ENCODE data around the gene RNF220. TPM values are rescaled to one million over a fixed set of nuclear protein-coding genes. Genes with fewer than 3 reads are reported as not detected.

RNF220 gene
- total RNA-seq, 2 donors from 2014 or later, result 66.0 to 71.2 TPM

DNA sequence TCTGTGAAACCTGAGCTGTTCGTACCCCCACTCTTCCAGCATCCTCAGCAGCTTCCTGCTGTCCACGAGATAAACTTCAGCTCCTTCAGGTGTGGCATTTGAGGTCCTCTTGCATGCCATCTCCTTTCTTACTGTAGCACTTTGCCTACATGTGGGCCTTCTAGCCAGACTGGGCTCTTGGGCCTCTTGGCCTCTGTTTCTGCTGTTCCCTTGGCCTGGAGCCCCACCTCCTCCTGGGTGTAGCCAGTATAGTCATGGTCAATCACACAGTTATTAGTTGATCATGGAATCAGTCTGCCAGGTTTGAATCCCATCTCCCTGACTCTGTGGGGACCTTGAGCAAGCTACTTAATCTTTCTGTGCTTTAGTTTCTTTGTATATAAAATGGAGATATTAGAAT is 242.8 kb downstream of the RNF220 start:
- Mint-ChIP-seq H3K4me3 (no peak overlapping the region), H3K27ac (peak overlapping the region in 1 of 2 donors; percentile 18), H3K36me3 (peaks cover 6% of the 10 kb centered on the region), H3K27me3 (no peaks in the 10 kb centered on the region), H3K9me3 (no peaks in the 10 kb centered on the region), H3K4me1 (ENCODE audit: low read depth in 2 of 2) (peaks cover 0 to 9% of the 10 kb centered on the region in 2 donors)
- DNase-seq (ENCODE audit: low spot score) (no peak), ATAC-seq (no peak)

DNA sequence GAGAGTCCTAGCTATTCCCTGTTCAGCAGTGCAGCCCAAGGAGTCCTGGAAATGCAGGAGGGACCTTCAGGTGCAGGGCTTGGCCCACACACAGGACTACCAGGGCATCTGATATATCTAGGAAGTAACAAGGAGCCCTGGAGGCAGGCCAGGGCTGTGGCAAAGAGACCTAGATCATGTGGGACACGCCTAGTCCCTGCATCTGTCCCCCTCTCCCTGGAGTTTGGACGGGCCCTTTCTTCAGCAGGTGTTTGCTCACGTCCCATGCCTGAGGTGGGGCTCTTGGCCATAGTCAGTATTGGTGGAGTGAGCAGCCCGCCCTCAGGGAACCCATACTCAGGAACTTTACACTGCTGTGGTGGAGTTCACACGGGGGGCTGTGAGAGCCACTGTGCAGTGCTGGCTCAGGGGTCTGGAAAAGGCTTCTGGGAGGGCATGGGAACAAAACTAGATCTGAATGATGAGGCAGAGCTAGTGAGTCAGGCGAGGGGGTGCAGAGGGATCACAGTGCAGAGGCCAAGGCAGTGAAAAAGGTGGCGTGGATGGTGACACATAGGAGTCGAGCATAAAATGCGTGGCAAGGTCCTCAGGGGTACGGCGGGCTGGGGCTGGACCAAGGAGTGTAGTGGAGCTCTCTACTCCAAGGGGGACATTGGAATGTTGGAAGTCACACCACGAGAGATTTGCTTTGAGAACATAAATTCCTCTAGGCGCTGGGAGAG is 243.6 kb downstream of the RNF220 start:
- ATAC-seq, result no peak
- Mint-ChIP-seq H3K9me3 (no peaks in the 10 kb centered on the region), H3K27ac (no peak overlapping the region), H3K4me1 (ENCODE audit: low read depth in 2 of 2) (peaks cover 0 to 4% of the 10 kb centered on the region in 2 donors), H3K27me3 (no peaks in the 10 kb centered on the region), H3K4me3 (no peak overlapping the region), H3K36me3 (peaks cover 6% of the 10 kb centered on the region)
- DNase-seq (ENCODE audit: low spot score), result peak; percentile 37

DNA sequence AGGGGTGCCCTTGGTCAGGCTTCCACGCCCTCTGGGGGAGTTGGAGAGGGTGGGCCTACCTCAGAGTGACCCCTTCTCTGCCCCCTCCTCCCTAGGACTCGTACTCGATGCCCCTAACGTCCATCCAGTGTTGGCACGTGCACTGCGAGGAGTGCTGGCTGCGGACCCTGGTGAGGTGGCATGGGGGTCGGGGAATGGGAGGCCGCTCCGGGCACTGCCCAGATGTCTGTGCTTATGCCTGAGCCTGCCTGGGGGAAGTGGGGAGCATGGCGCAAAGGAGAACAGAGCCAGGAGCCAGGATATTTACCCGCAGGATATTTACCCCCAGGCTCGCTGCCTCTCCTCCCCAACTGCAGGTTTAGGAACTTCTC is 244.7 kb downstream of the RNF220 start:
- ATAC-seq (no peak), DNase-seq (ENCODE audit: low spot score) (no peak)
- no peak overlapping the region for H3K27ac Mint-ChIP-seq
- peaks cover 6% of the 10 kb centered on the region for H3K36me3 Mint-ChIP-seq
- no peaks in the 10 kb centered on the region for H3K9me3 Mint-ChIP-seq
- no peaks in the 10 kb centered on the region for H3K27me3 Mint-ChIP-seq
- no peak overlapping the region for H3K4me3 Mint-ChIP-seq
- peaks cover 0 to 4% of the 10 kb centered on the region in 2 donors for H3K4me1 Mint-ChIP-seq (ENCODE audit: low read depth in 2 of 2)

DNA sequence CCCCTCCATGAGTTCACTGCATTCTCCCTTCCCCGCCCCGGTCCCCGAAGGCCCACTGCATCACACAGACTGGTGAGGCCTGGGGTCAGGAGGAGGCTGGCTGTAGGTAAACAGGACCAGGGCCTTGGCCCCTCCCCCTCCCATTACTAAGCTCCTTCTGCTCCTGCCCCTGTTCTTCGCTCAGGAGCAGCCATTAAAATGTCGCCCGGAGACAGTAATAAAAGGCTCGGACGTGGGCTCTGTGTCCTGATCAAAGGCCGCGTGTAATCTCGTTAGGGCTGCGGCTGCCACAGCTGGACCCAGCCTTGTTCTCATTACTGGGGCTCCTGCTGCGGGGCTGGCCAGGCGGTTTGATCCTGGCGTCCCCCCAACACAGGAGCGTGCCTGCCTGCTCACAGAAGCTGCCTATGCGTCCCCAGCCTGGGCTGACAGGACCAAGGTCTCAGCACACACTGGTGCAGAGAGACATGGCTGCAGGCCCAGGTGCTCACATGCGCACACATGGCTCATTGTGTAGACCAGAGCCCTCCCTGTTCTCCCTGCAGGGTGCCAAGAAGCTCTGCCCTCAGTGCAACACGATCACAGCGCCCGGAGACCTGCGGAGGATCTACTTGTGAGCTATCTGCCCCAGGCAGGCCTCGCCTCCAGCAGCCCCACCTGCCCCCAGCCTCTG is 245.2 kb downstream of the RNF220 start:
- Mint-ChIP-seq H3K36me3 (peaks cover 6% of the 10 kb centered on the region), H3K27me3 (no peaks in the 10 kb centered on the region), H3K9me3 (no peaks in the 10 kb centered on the region), H3K4me3 (no peak overlapping the region), H3K27ac (no peak overlapping the region), H3K4me1 (ENCODE audit: low read depth in 2 of 2) (peaks cover 0 to 4% of the 10 kb centered on the region in 2 donors)
- ATAC-seq (no peak), DNase-seq (ENCODE audit: low spot score) (no peak)

DNA sequence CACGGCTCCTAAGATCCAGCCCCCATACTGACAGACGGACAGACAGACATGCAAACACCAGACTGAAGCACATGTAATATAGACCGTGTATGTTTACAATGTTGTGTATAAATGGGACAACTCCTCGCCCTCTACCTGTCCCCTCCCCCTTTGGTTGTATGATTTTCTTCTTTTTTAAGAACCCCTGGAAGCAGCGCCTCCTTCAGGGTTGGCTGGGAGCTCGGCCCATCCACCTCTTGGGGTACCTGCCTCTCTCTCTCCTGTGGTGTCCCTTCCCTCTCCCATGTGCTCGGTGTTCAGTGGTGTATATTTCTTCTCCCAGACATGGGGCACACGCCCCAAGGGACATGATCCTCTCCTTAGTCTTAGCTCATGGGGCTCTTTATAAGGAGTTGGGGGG is 246.0 kb downstream of the RNF220 start:
- H3K9me3 Mint-ChIP-seq, result no peaks in the 10 kb centered on the region
- H3K4me1 Mint-ChIP-seq (ENCODE audit: low read depth in 2 of 2), result peaks cover 0 to 4% of the 10 kb centered on the region in 2 donors
- no peak for ATAC-seq
- H3K4me3 Mint-ChIP-seq, result no peak overlapping the region
- DNase-seq (ENCODE audit: low spot score), result no peak
- peaks cover 6% of the 10 kb centered on the region for H3K36me3 Mint-ChIP-seq
- H3K27ac Mint-ChIP-seq, result no peak overlapping the region
- H3K27me3 Mint-ChIP-seq, result no peaks in the 10 kb centered on the region

DNA sequence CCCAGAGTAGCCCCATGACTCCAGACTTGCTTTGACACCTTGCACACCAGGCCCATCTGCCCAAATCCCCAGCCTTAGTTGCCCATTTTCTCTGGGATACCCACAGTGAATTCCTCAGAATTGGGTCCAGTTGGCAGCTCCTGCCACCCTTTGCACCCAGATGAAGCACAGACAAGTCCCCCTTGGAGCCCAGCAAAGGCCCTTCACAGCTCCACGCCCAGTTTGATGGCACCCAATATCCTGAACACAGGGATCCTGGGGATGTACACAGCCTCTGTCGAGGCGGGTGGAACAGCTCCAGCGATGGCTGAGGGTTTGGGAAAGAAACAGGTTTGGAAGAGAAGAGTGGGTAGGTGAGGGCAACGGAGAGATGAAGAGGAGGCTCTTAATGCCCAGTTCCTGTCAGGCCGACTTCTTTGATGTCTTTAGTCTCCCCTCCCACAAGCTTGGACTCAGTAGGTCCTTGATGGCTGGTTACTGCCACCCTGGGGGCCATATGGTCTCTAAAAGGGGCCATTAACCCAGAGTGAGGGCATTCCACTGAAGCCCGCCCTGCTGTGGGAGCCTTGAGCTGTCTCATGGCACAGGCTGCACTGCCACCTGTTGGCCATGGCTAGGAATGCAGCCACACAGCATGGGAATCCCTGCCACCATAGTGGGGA is 247.5 kb downstream of the RNF220 start:
- ATAC-seq (peak; percentile 85), DNase-seq (ENCODE audit: low spot score) (peak; percentile 84)
- Mint-ChIP-seq H3K27me3 (no peaks in the 10 kb centered on the region), H3K9me3 (no peaks in the 10 kb centered on the region), H3K36me3 (peaks cover 6% of the 10 kb centered on the region), H3K4me1 (ENCODE audit: low read depth in 2 of 2) (peaks cover 0 to 4% of the 10 kb centered on the region in 2 donors), H3K4me3 (no peak overlapping the region), H3K27ac (peak overlapping the region in 1 of 2 donors; percentile 45)

DNA sequence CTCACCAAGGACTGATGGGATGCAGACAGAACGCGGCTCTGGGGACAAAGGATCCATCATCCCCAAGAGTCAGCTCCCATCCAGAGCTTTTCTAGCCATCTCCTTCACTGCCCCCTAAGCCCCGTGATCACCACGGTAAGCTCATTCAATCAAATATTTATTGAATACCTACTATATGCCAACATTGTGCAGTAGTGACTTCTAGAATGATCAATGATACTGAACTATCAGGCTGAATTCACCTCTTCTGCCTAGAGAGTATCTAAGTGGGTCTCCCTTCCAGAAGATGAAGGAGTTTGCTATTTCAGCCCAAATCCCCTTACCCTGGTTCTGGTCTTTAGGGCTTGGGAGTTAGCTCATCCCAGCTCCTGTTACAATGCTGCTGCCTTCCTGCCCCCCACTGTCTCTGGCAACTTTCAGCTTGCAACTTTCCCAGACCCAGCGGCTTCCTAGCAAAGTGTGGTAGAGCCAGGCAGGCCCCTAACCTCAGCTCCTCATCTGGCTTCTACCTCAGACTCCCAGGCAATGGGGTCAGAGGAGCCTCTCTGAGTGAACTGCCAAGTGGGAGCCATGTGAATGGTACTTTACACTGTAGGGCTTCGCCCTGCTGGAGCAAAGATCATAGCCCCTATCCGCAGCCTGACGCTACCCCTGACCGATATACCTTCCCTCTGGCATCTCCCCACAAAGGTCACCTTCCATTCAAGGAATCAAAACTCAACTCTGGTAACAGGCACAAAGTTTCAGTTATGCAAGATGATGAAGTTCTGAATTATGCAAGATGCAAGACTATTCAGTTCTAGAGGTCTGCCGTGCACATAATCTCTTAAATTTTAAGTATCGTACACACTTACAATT is 248.3 kb downstream of the RNF220 start:
- Mint-ChIP-seq H3K9me3 (no peaks in the 10 kb centered on the region), H3K4me1 (ENCODE audit: low read depth in 2 of 2) (peaks cover 0 to 4% of the 10 kb centered on the region in 2 donors), H3K27me3 (no peaks in the 10 kb centered on the region), H3K27ac (no peak overlapping the region), H3K36me3 (peaks cover 6% of the 10 kb centered on the region), H3K4me3 (no peak overlapping the region)
- ATAC-seq (no peak), DNase-seq (ENCODE audit: low spot score) (peak; percentile 26)

DNA sequence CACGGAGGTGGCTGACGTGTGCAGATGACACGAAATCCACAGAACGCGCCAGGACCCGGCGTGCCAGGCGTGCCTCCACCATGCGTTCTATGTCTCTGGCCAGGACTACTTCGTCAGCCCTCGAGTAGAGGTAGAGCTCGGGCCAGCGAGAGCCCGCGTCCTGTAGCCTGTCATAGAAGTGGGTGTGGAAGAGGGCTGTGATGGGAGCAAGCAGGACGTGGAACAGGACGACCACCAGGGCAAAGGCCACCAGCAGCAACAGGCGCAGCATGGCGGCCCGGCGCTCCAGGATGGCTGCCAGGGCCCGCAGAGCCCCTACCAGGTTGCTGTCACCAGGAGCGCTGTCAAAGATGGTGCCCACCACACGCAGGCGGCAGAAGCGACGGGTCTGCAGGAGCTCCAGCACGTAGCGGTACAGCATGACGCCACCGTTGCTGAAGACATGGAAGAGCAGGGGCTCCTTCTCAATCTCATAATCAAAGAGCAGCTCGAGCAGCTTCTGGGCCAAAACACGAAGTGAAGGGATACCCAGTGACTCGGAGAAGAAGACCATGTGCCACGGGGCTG is 249.6 kb downstream of the RNF220 start:
- Mint-ChIP-seq H3K4me3 (no peak overlapping the region), H3K36me3 (no peaks in the 10 kb centered on the region), H3K9me3 (no peaks in the 10 kb centered on the region)

DNA sequence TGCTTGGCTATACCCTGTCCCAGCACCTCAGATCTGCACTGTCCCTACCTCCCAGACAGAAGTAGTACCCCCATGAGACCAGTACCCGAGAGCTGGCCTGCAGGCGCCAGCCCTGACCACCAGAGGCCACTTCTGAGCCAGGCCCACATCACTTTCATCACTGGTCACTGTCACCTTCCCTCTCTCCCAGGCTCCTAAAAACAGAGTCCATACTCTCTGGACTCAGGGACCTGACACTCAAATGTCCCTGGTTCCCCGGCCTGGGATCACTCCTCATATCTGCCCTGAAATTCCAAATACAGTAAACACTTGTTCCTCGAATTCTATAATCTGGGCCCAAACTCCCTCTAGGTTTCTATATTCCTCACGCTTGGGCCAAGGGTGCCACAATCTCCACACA is 250.6 kb downstream of the RNF220 start:
- H3K9me3 Mint-ChIP-seq, result no peaks in the 10 kb centered on the region
- H3K4me3 Mint-ChIP-seq, result no peak overlapping the region
- H3K27ac Mint-ChIP-seq, result no peak overlapping the region
- DNase-seq (ENCODE audit: low spot score) (no peak), ATAC-seq (no peak)
- H3K4me1 Mint-ChIP-seq (ENCODE audit: low read depth in 2 of 2), result no peaks in the 10 kb centered on the region
- no peaks in the 10 kb centered on the region for H3K36me3 Mint-ChIP-seq
- no peaks in the 10 kb centered on the region for H3K27me3 Mint-ChIP-seq

More for the DNA sequence above, 249.6 kb downstream of the RNF220 start:
- H3K4me1 Mint-ChIP-seq (ENCODE audit: low read depth in 2 of 2), result no peaks in the 10 kb centered on the region
- H3K27me3 Mint-ChIP-seq, result no peaks in the 10 kb centered on the region
- no peak for DNase-seq (ENCODE audit: low spot score)
- ATAC-seq, result no peak
- no peak overlapping the region for H3K27ac Mint-ChIP-seq

DNA sequence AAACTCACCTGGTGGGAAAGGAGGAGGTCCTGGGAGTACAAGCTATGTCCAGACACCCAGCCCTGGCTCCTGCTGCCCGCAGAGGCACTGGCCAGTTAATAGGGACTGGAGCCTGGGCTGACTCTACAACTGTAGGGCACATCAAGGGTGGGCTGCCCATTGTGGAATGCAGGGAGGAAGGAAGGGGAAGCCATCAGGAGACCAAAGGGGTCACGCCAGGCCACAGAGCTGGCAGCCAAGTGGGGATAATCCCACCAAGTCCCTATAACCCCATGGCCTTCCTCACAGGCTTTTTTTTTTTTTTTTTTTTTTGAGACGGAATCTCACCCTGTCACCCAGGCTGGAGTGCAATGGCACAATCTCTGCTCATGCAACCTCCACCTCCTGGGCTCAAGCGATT is 254.5 kb downstream of the RNF220 start:
- Mint-ChIP-seq H3K4me1 (ENCODE audit: low read depth in 2 of 2) (peaks cover 2 to 3% of the 10 kb centered on the region in 2 donors), H3K27me3 (no peaks in the 10 kb centered on the region), H3K4me3 (no peak overlapping the region), H3K9me3 (no peaks in the 10 kb centered on the region), H3K36me3 (no peaks in the 10 kb centered on the region), H3K27ac (no peak overlapping the region)
- ATAC-seq (no peak), DNase-seq (ENCODE audit: low spot score) (no peak)

DNA sequence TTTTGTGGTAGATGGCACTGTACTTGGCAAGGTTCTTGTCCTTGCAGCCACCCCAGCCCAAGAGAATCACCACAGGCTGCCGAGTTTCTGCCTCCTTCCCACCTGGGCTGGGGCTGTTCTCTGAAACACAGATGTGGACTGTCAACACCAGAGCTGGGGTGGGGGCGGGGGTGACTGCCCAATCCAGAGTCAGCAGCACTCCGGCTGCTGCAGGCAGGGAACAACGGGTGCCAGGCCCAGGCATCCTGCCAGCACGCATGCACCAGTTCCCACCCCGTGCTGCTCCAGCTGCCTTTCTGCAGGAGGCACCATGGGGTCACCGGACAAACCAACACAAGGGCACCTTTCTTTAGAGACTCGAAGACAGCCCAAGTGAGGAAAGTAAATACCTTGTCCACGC is 255.1 kb downstream of the RNF220 start:
- no peak overlapping the region for H3K4me3 Mint-ChIP-seq
- no peaks in the 10 kb centered on the region for H3K36me3 Mint-ChIP-seq
- no peak overlapping the region for H3K27ac Mint-ChIP-seq
- ATAC-seq (no peak), DNase-seq (ENCODE audit: low spot score) (no peak)
- no peaks in the 10 kb centered on the region for H3K9me3 Mint-ChIP-seq
- peaks cover 8% of the 10 kb centered on the region in 2 donors for H3K4me1 Mint-ChIP-seq (ENCODE audit: low read depth in 2 of 2)
- no peaks in the 10 kb centered on the region for H3K27me3 Mint-ChIP-seq

DNA sequence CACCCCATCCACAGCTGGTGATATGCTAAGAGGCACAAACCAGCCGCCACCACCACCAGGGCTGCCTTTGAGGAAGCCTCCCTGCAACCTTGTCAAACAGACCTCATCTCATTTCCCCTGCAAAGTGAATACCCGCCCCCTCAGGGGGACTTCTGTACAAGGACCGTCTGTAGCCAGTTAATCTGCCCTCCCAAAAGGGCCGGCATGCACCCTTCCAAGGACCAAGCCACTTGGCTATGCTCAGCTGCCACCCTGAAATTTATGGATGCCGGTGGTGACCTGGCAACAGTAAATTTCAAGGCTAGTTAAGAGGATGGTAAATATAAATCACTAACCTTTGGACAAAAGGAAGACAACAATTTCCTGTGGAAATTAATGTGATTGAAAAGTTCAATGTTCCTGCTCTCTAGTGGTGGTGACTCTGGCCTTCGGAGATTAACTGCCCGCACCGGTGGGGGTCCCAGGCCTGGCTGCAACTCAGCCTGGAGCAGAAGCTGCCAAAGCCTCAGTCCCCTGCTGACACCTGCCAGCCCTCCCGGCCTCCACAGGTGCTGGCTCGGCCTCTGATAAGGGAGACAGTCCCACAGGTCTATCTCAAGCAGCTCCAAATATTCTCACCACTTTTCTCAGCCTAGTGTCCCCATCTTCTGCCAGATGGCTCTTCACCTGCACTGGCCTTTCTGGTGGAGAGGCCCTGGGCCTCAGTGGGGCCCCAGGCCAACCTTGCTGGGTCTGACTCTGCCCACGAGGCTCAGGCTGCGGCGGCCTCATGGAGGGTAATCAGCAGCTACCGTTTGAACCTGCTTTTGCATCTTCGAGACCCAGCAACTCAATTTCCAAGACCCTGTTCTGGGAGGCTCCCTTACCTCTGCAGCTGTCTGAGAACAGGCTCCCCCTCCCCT is 257.0 kb downstream of the RNF220 start:
- ATAC-seq (no peak), DNase-seq (ENCODE audit: low spot score) (no peak)
- Mint-ChIP-seq H3K27me3 (no peaks in the 10 kb centered on the region), H3K36me3 (no peaks in the 10 kb centered on the region), H3K27ac (no peak overlapping the region), H3K9me3 (no peaks in the 10 kb centered on the region), H3K4me1 (ENCODE audit: low read depth in 2 of 2) (peaks cover 8% of the 10 kb centered on the region in 2 donors), H3K4me3 (no peak overlapping the region)

DNA sequence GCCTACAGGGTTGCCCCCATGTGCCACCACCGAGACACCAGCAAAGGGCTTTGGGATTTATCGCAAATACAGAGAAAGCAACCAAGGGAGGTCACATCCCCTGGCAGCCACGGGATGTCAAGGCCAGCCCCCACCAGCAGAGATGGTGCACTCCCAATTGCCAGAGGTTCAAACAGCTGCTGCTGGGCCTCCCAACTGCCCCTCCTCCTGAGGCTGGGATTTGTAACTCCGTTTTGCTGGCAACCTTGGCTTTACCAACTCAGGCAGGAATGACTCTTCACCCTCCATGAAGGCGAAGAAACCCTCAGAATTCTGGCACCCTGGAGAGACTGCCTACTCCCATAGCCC is 257.6 kb downstream of the RNF220 start:
- ATAC-seq, result no peak
- no peaks in the 10 kb centered on the region for H3K27me3 Mint-ChIP-seq
- H3K36me3 Mint-ChIP-seq, result no peaks in the 10 kb centered on the region
- H3K4me3 Mint-ChIP-seq, result no peak overlapping the region
- H3K4me1 Mint-ChIP-seq (ENCODE audit: low read depth in 2 of 2), result peaks cover 8% of the 10 kb centered on the region in 2 donors
- no peaks in the 10 kb centered on the region for H3K9me3 Mint-ChIP-seq
- H3K27ac Mint-ChIP-seq, result no peak overlapping the region
- DNase-seq (ENCODE audit: low spot score), result no peak

All from natural killer cell treated with Interleukin-12 subunit alpha and Interleukin-12 subunit beta and Interleukin-15 and Interleukin-18, amount 100 ng/mL, for 72 hours (primary cell).